Measurements from ENCODE around the gene SEPTIN12.

DNA sequence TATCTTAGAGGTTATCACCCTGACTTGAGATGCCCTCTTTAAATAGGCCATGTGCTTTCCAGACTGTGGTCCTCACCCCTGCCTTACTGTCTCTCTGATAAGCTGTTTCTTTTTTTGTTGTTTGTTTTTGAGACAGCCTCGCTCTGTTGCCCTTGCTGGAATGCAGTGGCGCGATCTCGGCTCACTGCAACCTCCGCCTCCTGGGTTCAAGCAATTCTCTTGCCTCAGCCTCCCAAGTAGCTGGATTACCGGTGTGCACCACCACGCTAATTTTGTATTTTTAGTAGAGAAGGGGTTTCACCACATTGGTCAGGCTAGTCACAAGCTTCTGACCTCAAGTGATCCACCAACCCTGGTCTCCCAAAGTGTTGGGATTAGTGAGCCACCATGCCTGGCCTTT is 765 bp upstream of the SEPTIN12 start:
- TF ChIP-seq POLR2A (IDR thresholded peaks at IDR 0.05; ENCODE audit: low read length) (no peak), GATA1 (IDR thresholded peaks at IDR 0.05; ENCODE audit: low read depth, low read length) (no peak)

Data from erythroblast (primary cell).